IPS-18a (cell line): ENCODE measurements around the gene ARHGAP22.

ENCODE experiments used
- H3K27ac ChIP-seq: one replicate; pipeline ENCODE4 v1.5.1; 2013; ENCODE audit warnings: low read length
- H3K27me3 ChIP-seq: one replicate; pipeline ENCODE4 v1.6.1; 2013; ENCODE audit warnings: mild to moderate bottlenecking, low read length; ENCODE audit not compliant: control insufficient read depth, insufficient read depth
- H3K36me3 ChIP-seq: one replicate; pipeline ENCODE4 v1.6.1; 2013; ENCODE audit warnings: low read depth, low read length; ENCODE audit not compliant: control insufficient read depth
- H3K4me1 ChIP-seq: one replicate; pipeline ENCODE4 v1.6.1; 2013; ENCODE audit warnings: low read depth, low read length; ENCODE audit not compliant: control insufficient read depth
- H3K4me3 ChIP-seq: one replicate; pipeline ENCODE4 v1.5.1; 2013; ENCODE audit warnings: low read length
- H3K9ac ChIP-seq: one replicate; pipeline ENCODE4 v1.6.1; 2013; ENCODE audit warnings: mild to moderate bottlenecking, low read length, moderate library complexity
- H3K9me3 ChIP-seq: one replicate; pipeline ENCODE4 v1.6.1; 2013; ENCODE audit warnings: low read depth, low read length; ENCODE audit not compliant: control insufficient read depth

Gene ARHGAP22

DNA sequence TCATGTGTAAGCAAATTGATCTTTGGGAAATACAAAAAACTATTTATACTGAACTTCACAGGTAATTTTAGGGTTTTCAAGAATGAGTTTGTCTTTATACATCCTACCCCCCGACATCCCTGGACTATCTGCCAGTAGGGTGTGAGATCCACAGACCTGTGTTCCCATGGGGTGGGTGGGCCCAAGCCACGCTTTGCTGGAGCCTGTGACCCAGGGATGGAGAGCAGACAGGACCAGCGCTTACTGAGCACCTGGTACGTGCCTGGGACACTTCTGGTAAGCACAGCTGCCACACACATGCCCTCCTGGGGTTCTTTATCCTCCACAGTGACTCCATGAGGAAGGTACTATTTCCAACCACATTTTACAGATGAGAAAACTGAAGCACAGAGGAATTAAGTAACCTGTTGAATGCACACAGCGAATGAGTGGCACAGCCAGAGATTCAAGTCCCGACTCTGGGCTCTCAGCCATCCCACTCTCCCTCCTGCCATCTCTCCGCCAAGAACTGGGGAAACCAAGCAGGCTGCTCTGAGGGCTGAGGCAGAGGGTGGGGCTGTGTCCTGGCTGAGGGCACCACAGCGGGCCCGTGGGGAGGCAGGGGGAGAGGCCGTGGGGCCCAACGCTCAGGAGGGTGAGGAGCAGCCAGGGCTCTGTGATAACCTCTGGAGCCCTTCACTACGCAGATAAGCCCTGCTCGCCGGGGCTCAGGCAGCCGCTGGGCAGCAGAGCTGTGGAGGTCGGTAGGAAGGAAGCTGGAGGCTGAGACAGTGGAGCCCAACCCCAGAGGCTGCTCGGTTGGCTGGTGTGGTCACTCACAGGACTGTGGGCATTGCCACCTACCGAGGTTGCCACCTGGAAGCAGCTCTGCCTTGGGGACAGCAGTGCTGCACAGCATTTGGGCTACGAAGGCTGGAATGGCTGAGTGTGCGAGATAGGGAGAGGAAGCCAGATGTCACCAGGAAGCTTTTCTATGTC is 124.2 kb downstream of the ARHGAP22 start:
- Histone ChIP-seq H3K36me3 (no peaks in the 10 kb centered on the region), H3K4me3 (no peak overlapping the region), H3K4me1 (peaks cover 10% of the 10 kb centered on the region), H3K9me3 (no peaks in the 10 kb centered on the region), H3K27me3 (no peaks in the 10 kb centered on the region), H3K27ac (no peak overlapping the region), H3K9ac (no peak overlapping the region)

DNA sequence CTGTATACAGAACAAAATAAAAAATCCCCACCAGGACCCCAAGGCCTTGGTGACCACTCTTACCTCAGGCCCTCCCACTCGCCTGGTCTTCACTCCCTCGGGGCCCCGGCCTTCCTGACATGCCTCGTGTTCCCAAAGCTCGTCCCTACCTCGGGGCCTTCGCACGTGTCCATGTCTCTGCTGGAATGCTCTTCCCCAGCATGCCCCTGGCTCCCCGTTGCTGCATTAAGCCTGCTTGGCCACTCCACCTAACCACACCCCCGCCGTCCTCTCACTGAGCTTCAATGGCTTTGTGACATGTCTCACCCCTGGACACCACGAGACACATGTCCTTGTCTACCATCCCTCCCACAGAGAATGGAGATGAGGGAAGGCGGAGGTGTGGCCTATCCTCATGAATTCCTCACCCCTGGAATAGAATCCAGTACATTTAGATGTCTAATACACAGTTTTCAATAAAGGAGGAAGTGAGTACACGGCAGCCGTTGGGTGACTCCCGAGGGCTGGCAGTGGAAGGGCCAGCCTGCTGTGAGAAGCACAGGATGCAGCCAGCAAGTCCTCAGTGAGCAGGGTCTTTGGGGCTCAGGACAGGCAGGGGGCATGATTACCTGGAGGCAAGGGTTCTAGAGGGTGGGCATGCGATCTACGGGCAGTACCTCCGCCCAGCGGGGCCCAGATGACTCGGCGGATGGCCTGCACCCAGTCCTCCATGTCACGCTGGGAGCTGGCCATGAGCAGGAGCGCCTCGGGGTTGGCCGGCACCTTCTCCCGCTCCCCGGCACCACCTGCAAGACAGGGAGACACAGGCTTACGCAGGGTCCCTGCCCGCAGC is 125.7 kb downstream of the ARHGAP22 start:
- H3K9ac ChIP-seq: no peak overlapping the region
- no peaks in the 10 kb centered on the region for H3K9me3 ChIP-seq
- H3K27ac ChIP-seq: no peak overlapping the region
- no peak overlapping the region for H3K4me3 ChIP-seq
- H3K27me3 ChIP-seq: no peaks in the 10 kb centered on the region
- no peaks in the 10 kb centered on the region for H3K36me3 ChIP-seq
- H3K4me1 ChIP-seq: no peaks in the 10 kb centered on the region

- H3K27me3 ChIP-seq: no peaks in the 10 kb centered on the region
- H3K27ac ChIP-seq: no peak overlapping the region
- no peaks in the 10 kb centered on the region for H3K9me3 ChIP-seq
- H3K4me3 ChIP-seq: no peak overlapping the region
- no peaks in the 10 kb centered on the region for H3K36me3 ChIP-seq
- no peaks in the 10 kb centered on the region for H3K4me1 ChIP-seq
- no peak overlapping the region for H3K9ac ChIP-seq
Measured at GRCh38 chr10:48478469-48478868, 126.4 kb downstream of the ARHGAP22 start.

DNA sequence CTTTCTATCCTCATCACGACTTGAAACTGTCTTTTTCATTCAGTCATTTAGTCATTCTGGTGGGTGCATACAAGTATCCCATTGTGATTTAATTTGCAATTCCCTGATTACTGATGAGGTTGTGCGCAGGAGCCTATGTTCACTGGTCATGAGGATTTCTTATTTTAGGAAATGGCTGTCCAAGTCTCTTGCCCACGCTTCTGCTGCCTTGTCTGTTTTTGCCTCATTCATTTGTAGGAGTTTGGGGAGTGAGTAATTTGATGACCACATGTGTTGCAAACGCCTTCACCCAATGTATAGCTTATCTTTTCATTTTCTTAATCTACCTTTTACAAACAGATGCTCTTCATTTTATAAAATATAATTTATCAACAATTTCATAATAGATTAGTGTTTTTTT is 127.3 kb downstream of the ARHGAP22 start:
- H3K27ac ChIP-seq: no peak overlapping the region
- no peak overlapping the region for H3K9ac ChIP-seq
- H3K9me3 ChIP-seq: no peaks in the 10 kb centered on the region
- no peak overlapping the region for H3K4me3 ChIP-seq
- H3K36me3 ChIP-seq: no peaks in the 10 kb centered on the region
- H3K27me3 ChIP-seq: no peaks in the 10 kb centered on the region
- no peaks in the 10 kb centered on the region for H3K4me1 ChIP-seq

DNA sequence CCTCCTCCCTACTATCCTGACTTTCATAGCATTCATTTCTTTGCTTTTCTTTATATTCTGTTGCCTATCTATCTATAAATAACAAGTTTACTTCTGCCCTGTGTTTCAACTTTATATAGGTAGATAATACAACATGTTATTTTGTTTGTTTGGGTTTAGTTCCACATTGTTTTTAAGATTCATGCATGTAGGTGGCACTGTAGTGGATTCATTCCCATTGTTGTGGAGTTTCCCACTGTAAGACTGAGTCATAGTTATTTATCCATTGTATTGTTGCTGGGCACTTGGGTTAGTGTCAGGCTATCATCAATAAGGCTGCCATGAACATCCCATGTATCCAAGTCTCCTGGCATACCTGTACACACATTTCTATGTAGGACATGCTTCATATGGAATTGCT is 127.7 kb downstream of the ARHGAP22 start:
- Histone ChIP-seq H3K27ac (no peak overlapping the region), H3K27me3 (no peaks in the 10 kb centered on the region), H3K36me3 (no peaks in the 10 kb centered on the region), H3K9me3 (no peaks in the 10 kb centered on the region), H3K4me1 (no peaks in the 10 kb centered on the region), H3K9ac (no peak overlapping the region), H3K4me3 (no peak overlapping the region)

- no peaks in the 10 kb centered on the region for H3K9me3 ChIP-seq
- no peak overlapping the region for H3K27ac ChIP-seq
- no peaks in the 10 kb centered on the region for H3K36me3 ChIP-seq
- no peak overlapping the region for H3K4me3 ChIP-seq
- H3K4me1 ChIP-seq: no peaks in the 10 kb centered on the region
- no peak overlapping the region for H3K9ac ChIP-seq
- no peaks in the 10 kb centered on the region for H3K27me3 ChIP-seq
Measured at GRCh38 chr10:48476279-48476982, 128.4 kb downstream of the ARHGAP22 start.

DNA sequence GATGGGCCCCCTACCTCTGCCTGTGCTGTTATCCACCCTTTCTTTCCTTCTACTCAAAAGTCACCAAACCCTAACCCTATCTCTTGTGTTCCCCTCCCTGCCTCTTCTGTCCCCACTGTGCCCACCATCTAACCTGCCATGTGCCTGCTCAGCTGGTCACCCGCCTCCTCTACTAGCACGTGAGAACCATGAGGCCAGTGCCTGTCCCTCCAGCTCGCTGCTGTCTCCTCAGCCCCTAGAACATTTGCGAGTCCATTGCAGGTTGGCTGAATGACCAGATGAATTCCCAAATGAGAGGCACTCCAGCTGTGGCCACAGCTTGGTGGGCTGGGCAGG is 129.0 kb downstream of the ARHGAP22 start:
- no peak overlapping the region for H3K9ac ChIP-seq
- no peaks in the 10 kb centered on the region for H3K9me3 ChIP-seq
- H3K4me1 ChIP-seq: no peaks in the 10 kb centered on the region
- H3K4me3 ChIP-seq: no peak overlapping the region
- no peaks in the 10 kb centered on the region for H3K36me3 ChIP-seq
- H3K27me3 ChIP-seq: no peaks in the 10 kb centered on the region
- no peak overlapping the region for H3K27ac ChIP-seq

DNA sequence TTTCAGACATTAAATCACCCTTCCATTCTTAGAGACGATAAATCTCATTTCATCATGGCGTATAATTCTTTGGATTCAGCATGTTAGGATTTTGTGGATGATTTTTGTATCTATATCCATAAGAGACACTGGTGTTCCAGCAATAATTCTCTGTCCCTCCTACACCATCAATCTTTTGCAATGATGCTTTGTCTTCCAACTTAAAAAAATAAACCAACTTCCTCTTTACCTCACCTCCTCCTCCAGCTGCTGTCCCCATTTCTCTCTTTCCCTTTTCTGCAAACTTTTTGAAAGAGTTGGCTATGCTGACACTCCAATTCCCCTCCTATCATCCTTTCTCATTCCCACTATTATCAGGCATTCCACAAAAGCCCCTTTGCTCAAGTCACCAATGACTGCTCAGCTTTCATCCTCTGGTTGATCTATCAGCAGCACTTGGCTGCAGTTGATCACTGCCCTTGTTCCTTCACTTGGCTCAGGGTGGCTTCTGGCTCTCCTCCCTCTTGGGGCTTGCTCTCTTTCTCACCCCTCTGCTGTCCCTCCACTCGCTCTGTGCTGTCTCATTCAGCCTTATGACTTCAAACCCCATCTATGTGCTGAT is 130.0 kb downstream of the ARHGAP22 start:
- H3K4me3 ChIP-seq: no peak overlapping the region
- peaks cover 7% of the 10 kb centered on the region for H3K4me1 ChIP-seq
- no peak overlapping the region for H3K9ac ChIP-seq
- H3K27ac ChIP-seq: no peak overlapping the region
- H3K36me3 ChIP-seq: no peaks in the 10 kb centered on the region
- no peaks in the 10 kb centered on the region for H3K9me3 ChIP-seq
- no peaks in the 10 kb centered on the region for H3K27me3 ChIP-seq

DNA sequence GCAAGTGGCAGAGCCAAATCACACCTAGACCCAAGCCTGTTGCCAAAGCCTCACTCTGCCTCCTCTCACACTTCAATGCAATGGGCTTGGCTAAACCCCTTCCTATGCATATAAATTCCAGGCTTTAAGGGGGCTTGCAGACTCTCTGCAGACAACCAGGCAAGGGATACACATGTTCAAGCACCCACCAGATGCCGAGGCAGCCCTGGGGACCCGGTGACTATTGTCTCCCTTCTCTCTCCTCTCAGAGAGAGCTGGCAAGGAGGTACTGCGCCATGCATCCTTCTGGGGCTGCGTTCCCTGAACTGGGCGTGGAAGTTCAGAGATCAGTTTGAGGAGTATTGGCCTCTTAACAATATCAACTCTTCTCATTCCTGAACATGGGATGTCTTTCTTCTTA is 131.2 kb downstream of the ARHGAP22 start:
- H3K9me3 ChIP-seq: no peaks in the 10 kb centered on the region
- no peak overlapping the region for H3K27ac ChIP-seq
- peaks cover 8% of the 10 kb centered on the region for H3K4me1 ChIP-seq
- no peaks in the 10 kb centered on the region for H3K36me3 ChIP-seq
- no peaks in the 10 kb centered on the region for H3K27me3 ChIP-seq
- no peak overlapping the region for H3K4me3 ChIP-seq
- no peak overlapping the region for H3K9ac ChIP-seq

- H3K36me3 ChIP-seq: no peaks in the 10 kb centered on the region
- no peak overlapping the region for H3K4me3 ChIP-seq
- no peak overlapping the region for H3K9ac ChIP-seq
- no peak overlapping the region for H3K27ac ChIP-seq
- H3K9me3 ChIP-seq: no peaks in the 10 kb centered on the region
- H3K27me3 ChIP-seq: no peaks in the 10 kb centered on the region
- peaks cover 8% of the 10 kb centered on the region for H3K4me1 ChIP-seq
Measured at GRCh38 chr10:48472501-48473069, 132.3 kb downstream of the ARHGAP22 start.
